HUES48 (cell line): ENCODE measurements around the gene PDIA6.
A peak's percentile ranks its signal among the peaks of the same experiment; 100 is the strongest.
"Not testable (repeated sequence)": the region's sequence is repeated elsewhere in the genome, so short reads cannot be mapped to it uniquely, and the experiment has no call there.

Experiments used
- H3K27ac ChIP-seq: one replicate; pipeline ENCODE4 v1.7.0; 2013; ENCODE audit warnings: low read depth, low read length, inconsistent platforms
- H3K27me3 ChIP-seq: 2 replicates; pipeline ENCODE4 v1.6.1; 2013; ENCODE audit warnings: mild to moderate bottlenecking, low read length; ENCODE audit not compliant: control insufficient read depth, insufficient read depth
- H3K36me3 ChIP-seq: 2 replicates; pipeline ENCODE4 v1.6.1; 2013; ENCODE audit warnings: low read length; ENCODE audit not compliant: control insufficient read depth, insufficient read depth
- H3K4me1 ChIP-seq: 2 replicates; pipeline ENCODE4 v1.6.1; 2013; ENCODE audit warnings: mild to moderate bottlenecking, low read length; ENCODE audit not compliant: control insufficient read depth, insufficient read depth
- H3K4me3 ChIP-seq: 2 replicates; pipeline ENCODE4 v1.5.1; 2013; ENCODE audit warnings: mild to moderate bottlenecking, low read depth, low read length
- H3K9ac ChIP-seq: 2 replicates; pipeline ENCODE4 v1.6.1; 2013; ENCODE audit warnings: mild to moderate bottlenecking, low read depth, low read length, moderate library complexity
- H3K9me3 ChIP-seq: 2 replicates; pipeline ENCODE4 v1.6.1; 2013; ENCODE audit warnings: low read length; ENCODE audit not compliant: control insufficient read depth, insufficient read depth

Gene PDIA6

GRCh38 chr2:10820562-10820961, 8.0 kb upstream of the PDIA6 start:
- Histone ChIP-seq H3K9me3 (no peaks in the 10 kb centered on the region), H3K4me1 (no peaks in the 10 kb centered on the region; the same call in 1 of the 2 replicates), H3K27me3 (no peaks in the 10 kb centered on the region), H3K4me3 (no peak overlapping the region), H3K36me3 (no peaks in the 10 kb centered on the region), H3K27ac (no peak overlapping the region), H3K9ac (no peak overlapping the region)

- Histone ChIP-seq H3K4me3 (no peak overlapping the region), H3K27me3 (no peaks in the 10 kb centered on the region), H3K27ac (no peak overlapping the region), H3K36me3 (no peaks in the 10 kb centered on the region), H3K9me3 (no peaks in the 10 kb centered on the region), H3K4me1 (no peaks in the 10 kb centered on the region; the same call in 1 of the 2 replicates), H3K9ac (no peak overlapping the region)
Measured at GRCh38 chr2:10819714-10820314, 7.2 kb upstream of the PDIA6 start.

- Histone ChIP-seq H3K4me3 (no peak overlapping the region), H3K4me1 (peaks cover 8% of the 10 kb centered on the region), H3K27ac (no peak overlapping the region), H3K9ac (no peak overlapping the region), H3K36me3 (no peaks in the 10 kb centered on the region), H3K27me3 (no peaks in the 10 kb centered on the region), H3K9me3 (no peaks in the 10 kb centered on the region)
Measured at GRCh38 chr2:10818984-10819383, 6.4 kb upstream of the PDIA6 start.

- H3K27ac ChIP-seq, H3K36me3 ChIP-seq, H3K4me1 ChIP-seq, H3K9ac ChIP-seq, H3K9me3 ChIP-seq, H3K27me3 ChIP-seq, H3K4me3 ChIP-seq: not testable (repeated sequence)
Measured at GRCh38 chr2:10818305-10818704, 5.7 kb upstream of the PDIA6 start.

GRCh38 chr2:10817413-10817812, 4.8 kb upstream of the PDIA6 start:
- Histone ChIP-seq H3K4me3 (no peak overlapping the region), H3K9me3 (no peaks in the 10 kb centered on the region), H3K4me1 (peaks cover 8% of the 10 kb centered on the region), H3K27ac (no peak overlapping the region), H3K9ac (no peak overlapping the region), H3K27me3 (no peaks in the 10 kb centered on the region), H3K36me3 (no peaks in the 10 kb centered on the region)

- H3K9ac ChIP-seq, result no peak overlapping the region
- no peaks in the 10 kb centered on the region for H3K36me3 ChIP-seq
- H3K27me3 ChIP-seq, result no peaks in the 10 kb centered on the region
- no peaks in the 10 kb centered on the region for H3K9me3 ChIP-seq
- peaks cover 22% of the 10 kb centered on the region for H3K4me1 ChIP-seq
- no peak overlapping the region for H3K4me3 ChIP-seq
- peak overlapping the region; percentile 53 for H3K27ac ChIP-seq
Measured at GRCh38 chr2:10814571-10815331, 2.2 kb upstream of the PDIA6 start.

GRCh38 chr2:10814142-10814541, 1.6 kb upstream of the PDIA6 start:
- peak overlapping the region; percentile 53 for H3K27ac ChIP-seq
- H3K4me1 ChIP-seq, result peaks cover 22% of the 10 kb centered on the region
- no peak overlapping the region for H3K9ac ChIP-seq
- H3K36me3 ChIP-seq, result 0 out of 2 replicates have a peak, but pooled peaks cover 1% of the 10 kb centered on the region
- no peak overlapping the region for H3K4me3 ChIP-seq
- no peaks in the 10 kb centered on the region for H3K9me3 ChIP-seq
- H3K27me3 ChIP-seq, result no peaks in the 10 kb centered on the region

GRCh38 chr2:10813163-10814138, 866 bp upstream of the PDIA6 start:
- H3K27me3 ChIP-seq, H3K9ac ChIP-seq, H3K36me3 ChIP-seq, H3K27ac ChIP-seq, H3K9me3 ChIP-seq: not testable (repeated sequence)
- Histone ChIP-seq H3K4me1 (peaks cover 22% of the 10 kb centered on the region), H3K4me3 (peak overlapping the region; percentile 87)

GRCh38 chr2:10811517-10811916, 1.1 kb downstream of the PDIA6 start:
- Histone ChIP-seq H3K4me1 (peaks cover 22% of the 10 kb centered on the region), H3K4me3 (peak overlapping the region; percentile 87), H3K27me3 (no peaks in the 10 kb centered on the region), H3K36me3 (peaks cover 18% of the 10 kb centered on the region; the same call in 1 of the 2 replicates), H3K9me3 (no peaks in the 10 kb centered on the region), H3K27ac (no peak overlapping the region), H3K9ac (peak overlapping the region; percentile 89)

GRCh38 chr2:10810202-10811161, 2.1 kb downstream of the PDIA6 start:
- Histone ChIP-seq H3K9me3 (no peaks in the 10 kb centered on the region), H3K4me3 (peak overlapping the region; percentile 87), H3K27ac (no peak overlapping the region), H3K27me3 (no peaks in the 10 kb centered on the region), H3K9ac (no peak overlapping the region), H3K4me1 (peaks cover 22% of the 10 kb centered on the region), H3K36me3 (peaks cover 18% of the 10 kb centered on the region; the same call in 1 of the 2 replicates)
